Raji (cell line): ENCODE measurements around the gene GADD45GIP1.

Source experiments
- POLR2A ChIP-seq: IDR thresholded peaks from 2 replicates; pipeline ENCODE4 v1.6.1; 2011; ENCODE audit warnings: low read depth, low read length, control low read depth; ENCODE audit not compliant: insufficient read depth

Gene GADD45GIP1

DNA sequence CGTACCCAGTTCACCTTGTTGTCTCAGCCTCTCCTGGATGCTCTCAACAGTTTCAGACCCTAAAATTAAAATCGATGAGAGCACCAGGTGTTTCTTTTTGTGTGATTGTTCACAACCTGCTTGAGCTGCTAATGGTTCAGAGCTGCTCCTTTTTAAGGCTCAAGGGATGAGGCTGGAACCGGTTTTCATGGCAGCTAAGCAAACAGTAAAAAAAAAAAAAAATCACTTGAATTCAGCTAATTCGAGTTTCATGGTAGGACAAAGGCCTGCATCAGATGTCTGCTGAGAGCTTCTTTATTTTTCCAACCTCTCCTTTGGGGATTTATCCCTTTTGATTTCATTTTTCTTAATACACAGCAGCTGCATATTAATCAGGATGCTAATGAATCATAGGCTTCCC, 44.5 kb downstream of the GADD45GIP1 start:
- TF ChIP-seq POLR2A: no peak

DNA sequence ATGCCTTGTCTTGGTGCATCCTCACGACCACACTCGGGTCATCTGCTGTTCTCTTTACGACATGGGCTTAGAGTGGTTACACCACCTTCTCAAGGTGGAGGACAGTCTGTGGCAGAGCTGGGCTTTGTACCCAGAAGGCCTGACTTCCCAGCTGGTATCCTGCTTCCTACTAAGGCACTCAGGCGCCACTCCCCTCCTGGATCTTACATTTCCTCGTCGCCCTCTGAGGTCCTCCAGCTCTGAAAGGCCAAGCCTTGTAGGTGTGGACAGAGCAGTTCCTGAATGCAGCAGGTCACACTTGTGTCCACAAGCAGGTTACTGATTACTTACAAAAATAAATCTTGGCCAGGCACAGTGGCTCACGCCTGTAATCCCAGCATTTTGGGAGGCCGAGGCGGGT, 49.9 kb downstream of the GADD45GIP1 start:
- no peak for TF ChIP-seq POLR2A
